Left ventricle myocardium superior (tissue), 1 donor: ENCODE data around the gene BICDL1. TPM values are rescaled to one million over a fixed set of nuclear protein-coding genes. Genes with fewer than 3 reads are reported as not detected.

Source experiments
- ATAC-seq: fragments of 200-7000 bp; cut with Tn5 transposase; one replicate; pipeline ENCODE4 v1.9.1; 2020; ENCODE audit warnings: mild to moderate bottlenecking, moderate library complexity
- DNase-seq: peaks from one replicate; pipeline ENCODE4 v3.0.0-alpha.2; 2020
- intact Hi-C: fragments of 100-400 bp; cut with micrococcal nuclease; formaldehyde crosslinking; loops from one replicate; pipeline ENCODE4 v1.11.0; 2022
- total RNA-seq: library from RNA; stranded (reverse); fragmentation: NEBNext Ultra II Directional; extraction: Animal tissue kit (Norgen Biotek cat#: 25700); gene quantifications from one replicate; pipeline ENCODE4 v1.2.1, GENCODE V29; 2021
- donor health status: DM: no; HTN: yes; CAD: no; lungs with severe emphysema.

The BICDL1 gene
- total RNA-seq, 1 donor from 2014 or later, result 4.7 TPM

DNA sequence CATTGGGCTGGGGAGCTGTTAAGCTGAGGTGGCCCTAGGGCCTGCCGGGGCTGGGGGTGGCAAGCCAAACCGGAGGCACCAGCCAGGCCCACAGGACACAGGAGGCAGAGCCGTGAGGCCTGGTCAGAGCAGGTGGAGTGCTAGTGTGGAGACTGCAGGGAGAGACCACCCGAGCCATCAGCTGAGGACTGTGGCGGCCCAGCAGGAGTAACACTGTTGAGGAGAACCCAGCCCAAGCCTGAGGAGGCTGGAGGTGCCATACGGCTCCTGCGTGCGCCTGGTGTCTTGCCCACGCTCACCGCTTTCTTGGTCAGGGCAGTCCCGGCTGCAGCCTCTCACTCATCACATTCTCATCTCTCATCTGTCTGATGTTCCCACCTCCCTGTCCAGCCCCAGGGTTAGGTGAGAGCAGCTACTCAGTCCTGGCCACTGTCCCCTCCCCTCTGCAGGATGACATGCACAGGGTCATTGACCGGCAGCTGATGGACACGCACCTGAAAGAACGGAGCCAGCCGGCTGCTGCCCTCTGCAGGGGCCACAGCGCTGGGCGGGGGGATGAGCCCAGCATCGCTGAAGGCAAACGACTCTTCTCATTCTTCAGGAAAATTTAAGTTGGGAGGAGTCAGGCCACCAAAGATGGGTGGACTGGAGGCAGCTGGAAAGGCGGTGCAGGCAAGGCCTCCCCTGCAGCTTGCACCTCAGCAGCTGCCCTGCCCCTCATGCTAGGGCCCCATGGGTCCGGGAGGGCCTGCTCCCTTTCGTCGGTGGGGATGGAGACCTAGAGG, 103.7 kb downstream of the BICDL1 start:
- no peak for DNase-seq
- intact Hi-C loops, result no loop called here
- ATAC-seq, result no peak

DNA sequence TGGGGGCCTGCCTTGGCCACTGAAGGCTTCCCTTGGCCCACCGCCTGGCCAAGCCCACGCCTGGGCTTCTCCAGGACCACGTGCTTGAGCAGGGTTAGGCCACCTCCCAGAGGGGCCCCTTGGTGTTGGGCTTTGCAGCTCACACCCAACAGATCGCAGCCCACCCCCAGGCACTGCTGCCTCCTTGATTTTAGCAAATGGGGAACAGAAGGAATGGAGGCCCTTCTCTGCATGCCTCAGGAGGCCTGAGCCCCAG, 104.2 kb downstream of the BICDL1 start:
- intact Hi-C loops, result no loop called here
- ATAC-seq (no peak), DNase-seq (no peak)

DNA sequence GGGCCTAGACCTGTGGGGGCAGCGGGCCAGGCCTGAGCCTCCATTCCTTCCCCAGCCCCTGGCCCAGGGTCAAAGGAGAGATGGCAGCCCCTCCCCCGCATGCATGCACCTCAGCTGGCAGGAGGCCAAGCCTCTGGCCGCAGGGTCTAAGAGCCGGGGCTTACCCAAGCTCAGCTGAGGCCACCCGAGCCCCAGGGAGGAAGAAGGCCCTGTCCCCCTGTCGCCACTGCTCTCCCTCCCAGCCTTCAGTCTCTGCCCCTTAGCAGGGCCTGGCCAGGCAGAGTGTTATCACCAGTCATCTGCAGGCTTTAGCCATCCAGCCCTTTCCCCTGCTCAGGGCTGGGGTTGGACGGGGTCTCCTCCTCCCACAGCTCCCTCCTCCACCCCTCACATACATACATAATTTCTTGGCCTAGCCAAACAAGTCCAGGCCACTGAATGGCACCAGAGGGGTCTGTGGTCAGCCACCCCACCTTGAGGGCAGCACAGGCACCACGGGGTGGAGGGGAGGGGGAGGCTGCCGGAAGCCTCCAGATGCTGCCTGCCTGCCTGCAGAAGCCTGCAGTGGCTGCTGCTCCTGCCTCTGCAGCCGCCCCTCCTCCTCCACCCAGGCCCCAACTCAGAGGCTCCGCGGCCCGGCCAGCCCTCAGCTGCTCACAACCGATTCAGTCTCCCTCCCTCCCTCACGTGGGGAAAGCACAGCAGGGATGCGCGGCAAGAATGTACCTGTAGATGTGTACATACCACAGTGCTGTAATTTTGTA, 104.7 kb downstream of the BICDL1 start:
- intact Hi-C loops, result no loop called here
- ATAC-seq (no peak), DNase-seq (no peak)

DNA sequence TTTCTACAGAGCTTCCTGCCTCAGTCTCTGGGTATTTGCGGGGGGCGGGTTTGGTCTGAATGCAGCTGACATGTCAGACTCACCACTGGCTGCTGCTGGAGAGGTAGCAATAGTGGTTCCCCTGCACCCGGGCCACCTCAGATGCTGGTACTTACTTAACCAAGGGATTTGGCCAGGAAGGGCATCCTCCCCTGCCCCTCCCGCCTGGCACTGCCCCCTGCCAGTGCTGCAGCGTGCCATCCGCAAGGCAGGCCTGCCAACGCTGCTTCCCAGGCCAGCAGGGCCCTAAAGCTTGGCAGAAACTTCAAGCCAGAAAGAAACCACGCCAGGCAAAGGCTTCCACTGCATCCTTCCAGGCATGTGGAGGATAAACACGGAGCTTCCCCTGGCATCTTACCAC, 105.4 kb downstream of the BICDL1 start:
- DNase-seq (peak; percentile 69), ATAC-seq (peak; percentile 49)
- intact Hi-C loops, result no loop called here

DNA sequence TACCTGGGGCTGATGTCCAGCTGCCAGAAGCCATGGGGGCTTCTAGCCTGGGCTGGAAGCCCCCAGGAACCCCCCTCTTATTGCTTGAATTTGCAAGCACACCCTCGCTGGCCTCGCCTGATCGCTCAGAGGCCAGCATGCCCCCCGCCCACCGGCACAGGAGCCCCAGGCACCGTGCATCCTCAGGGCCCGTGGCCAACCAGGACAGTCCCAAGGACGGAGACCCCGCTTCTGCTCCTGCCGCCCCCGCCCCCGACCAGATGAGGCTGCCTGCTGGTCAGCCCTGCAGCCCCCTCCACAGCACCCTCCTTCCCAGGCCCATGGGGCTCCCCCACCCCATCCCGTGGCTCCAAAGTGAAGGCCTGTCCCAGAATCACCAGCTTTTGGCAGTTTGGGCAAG, 106.3 kb downstream of the BICDL1 start:
- DNase-seq (no peak), ATAC-seq (no peak)
- intact Hi-C loops, result no loop called here

DNA sequence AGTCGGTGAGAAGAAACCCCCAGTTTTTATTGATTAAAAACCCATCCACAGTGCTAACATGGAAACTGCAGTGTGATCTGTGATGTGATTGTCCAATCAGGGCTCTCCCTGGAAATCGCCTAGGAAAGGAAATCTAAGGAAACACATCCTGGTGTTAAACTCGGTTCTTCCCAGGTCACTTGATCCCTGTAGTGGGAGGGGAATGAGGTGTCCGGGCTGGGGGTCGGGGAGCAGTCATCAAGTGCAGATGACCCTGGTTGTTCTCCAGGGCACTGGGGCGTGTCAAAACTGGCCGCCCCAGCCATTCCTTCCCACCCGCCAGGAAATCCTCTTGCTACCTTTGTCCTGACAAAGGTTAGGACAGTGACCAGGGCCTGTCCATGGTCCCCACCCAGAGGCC, 106.7 kb downstream of the BICDL1 start:
- intact Hi-C loops, result no loop called here
- DNase-seq, result no peak
- no peak for ATAC-seq

DNA sequence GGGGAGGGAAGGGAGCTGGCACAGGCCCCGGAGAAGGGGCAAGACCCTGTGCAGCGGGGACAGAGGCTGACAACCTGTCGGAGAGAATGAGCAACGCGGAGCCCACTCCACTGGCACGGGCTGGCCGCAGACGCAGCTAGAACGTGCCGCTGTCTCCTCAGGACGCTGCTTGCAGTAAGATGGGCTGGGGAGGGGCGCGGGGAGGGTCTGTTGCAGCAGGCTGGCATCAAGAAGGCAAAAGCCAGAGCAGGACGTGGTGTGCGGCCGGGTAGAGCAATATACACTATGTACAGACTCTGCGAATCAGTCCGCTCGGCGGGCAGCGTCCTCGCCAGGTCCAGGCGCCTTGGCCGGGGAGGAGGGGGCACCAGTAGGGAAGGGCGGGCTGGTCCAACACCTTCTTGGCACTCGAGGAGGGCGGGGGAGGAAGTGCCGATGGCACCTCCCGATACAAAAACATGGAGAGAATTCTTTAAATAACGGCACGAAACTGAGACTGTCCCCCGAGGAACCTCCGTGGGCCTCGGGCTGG, 107.7 kb downstream of the BICDL1 start:
- intact Hi-C loops, result no loop called here
- DNase-seq, result no peak

DNA sequence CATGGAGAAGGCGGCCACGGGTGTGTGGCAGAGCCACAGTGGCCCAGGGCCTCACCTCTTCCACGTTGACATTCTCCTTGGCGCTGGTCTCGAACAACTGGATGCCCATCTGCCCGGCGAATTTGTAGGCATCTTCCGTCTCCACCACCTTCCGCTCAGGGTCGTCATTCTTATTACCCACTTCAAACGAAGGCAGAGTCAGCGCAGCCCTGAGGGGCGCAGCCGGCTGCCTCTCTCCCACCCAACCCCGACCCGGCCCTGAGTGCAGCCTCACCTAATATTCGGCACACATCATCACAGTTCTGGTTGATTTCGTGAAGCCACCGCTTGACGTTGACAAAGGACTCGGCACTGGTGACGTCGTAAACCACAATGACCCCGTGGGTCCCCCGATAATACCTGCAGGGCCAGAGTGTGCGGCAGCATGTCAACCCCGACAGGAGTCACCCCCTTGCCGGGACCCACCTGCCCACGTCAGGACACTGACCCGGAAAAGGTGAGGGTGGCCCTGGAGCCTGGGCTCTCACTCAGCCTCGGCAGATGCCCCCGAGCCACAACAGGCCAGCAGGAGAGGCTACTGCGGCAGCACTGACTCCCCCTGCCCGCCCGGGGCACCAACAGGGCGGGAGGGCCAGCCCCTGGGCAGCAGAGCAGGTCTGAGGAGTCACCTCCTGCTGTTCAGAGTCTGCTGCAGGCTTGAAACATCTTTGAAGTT, 109.9 kb downstream of the BICDL1 start:
- intact Hi-C loops, result no loop called here
- ATAC-seq (no peak), DNase-seq (no peak)

More for the DNA sequence above, 107.7 kb downstream of the BICDL1 start:
- no peak for ATAC-seq

DNA sequence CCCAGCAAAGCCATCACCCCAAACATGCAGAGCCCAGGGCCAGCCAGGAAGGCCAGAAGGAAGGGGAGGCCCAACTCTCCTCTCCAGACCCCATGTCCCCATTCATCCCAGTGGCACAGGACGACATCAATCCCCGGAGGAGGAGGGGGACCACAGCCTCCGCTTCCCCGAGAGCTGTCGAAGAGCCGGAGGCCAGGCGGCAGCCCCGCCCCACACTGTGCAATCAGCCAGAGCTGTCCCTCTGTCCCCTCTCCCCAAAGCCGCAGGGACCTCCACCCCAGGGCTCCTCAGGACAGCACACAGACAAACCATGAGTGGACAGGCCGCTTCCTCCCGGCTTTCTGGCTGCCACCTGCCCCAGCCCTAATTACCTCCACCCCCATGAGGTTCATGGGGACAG, 110.7 kb downstream of the BICDL1 start:
- DNase-seq (no peak), ATAC-seq (no peak)
- intact Hi-C loops, result no loop called here

DNA sequence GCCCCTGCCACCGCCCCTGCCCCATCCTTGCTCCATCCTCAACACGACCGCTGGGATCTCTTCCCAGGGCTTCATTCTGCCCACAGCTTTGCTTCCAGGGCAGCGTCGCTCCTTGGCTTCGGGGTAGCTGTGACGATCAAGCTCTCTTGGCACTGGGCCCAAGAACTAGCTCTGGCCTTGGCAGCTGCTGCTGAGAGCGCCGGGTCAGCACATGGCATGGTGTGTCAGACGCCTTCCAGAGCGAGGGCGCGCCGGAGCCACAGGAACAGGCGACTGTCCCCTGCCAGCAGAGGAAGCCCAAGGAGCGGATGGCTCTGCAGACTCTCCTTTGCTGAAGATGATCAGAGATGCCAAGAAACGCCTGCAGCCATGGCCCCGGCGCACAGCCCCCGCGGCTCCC, 111.6 kb downstream of the BICDL1 start:
- ATAC-seq, result peak; percentile 86
- intact Hi-C loops, result no loop called here
- peak; percentile 86 for DNase-seq

DNA sequence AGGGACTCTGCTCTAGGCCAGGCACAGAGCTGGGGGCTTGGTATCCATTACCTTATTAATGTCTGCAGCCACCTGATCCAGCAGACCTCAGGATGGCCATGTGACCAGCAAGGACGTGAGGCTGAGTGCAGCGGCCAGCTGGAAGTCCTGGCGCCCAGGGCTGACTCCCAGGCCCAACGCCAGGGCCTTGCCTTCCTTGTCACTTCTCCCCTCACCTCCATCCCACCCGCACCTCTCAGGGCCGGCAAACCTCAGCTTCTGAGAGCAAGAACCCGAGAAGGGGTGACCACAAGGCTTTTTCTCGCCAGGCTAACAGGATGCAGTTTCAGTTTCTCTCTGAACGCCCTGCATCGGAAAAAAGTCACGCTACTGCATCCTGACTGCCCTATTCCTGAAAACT, 112.1 kb downstream of the BICDL1 start:
- DNase-seq (peak; percentile 62), ATAC-seq (peak; percentile 68)
- intact Hi-C loops, result no loop called here

DNA sequence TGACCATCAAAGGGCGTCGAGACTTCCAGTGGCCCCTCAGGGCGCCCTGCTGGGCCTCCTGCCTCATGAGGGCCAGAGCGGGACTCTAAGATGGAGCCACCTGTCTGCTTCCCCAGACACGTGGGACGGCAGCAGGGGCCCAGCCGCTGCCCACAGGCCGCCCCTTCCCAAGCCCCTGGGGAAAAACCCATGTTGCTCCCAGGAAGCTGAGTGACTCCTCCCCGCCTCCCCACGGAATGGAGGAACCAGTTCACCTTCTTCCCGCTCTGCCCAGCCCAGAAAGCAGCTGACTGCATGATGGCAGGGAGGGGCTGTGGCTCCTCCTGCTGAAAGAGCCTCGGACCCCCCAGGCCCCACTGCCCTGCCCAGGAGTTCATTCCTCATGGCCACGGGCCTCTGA, 112.6 kb downstream of the BICDL1 start:
- no peak for DNase-seq

DNA sequence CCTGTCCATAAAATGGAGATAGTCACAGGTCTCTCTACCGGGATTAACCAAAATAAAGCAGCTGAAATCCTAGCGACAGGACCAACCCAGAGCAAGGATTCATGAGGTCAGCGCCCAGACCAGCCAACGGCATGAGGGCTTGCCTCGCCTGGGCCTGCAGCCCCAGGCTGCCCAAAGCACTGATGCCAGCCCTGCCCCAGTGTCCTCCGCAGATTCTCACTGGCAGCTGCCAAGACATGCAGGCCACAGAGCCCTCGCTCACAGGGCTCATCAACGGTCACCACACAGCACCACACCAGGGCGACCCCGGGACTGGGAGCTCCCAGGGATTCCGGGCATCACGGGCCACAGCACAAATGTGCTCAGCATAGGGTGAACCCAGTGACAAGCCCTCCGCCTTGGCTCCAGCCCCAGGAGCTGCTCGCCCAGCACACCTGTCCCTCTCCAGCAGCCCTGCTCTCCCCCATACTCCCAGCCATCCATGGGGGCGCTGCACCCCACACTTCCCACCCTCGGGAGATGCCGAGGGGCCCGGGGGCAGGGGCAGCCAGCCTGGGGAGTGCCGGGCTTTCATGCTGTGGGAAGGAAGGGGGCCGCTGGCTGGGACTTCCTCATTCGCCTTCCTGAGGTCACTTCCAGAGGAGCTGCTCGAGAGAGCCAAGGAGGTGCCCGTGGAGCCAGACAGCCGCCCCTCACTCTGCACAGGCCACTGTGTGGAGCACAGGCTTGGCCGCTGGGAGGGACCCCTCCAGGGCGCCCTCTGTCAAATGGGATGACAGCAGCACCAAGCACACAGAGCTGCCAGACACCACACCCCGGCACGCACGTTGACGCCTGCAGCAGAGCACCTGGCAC, 113.4 kb downstream of the BICDL1 start:
- DNase-seq, result no peak
- no peak for ATAC-seq
- intact Hi-C loops, result no loop called here

More for the DNA sequence above, 112.6 kb downstream of the BICDL1 start:
- ATAC-seq, result no peak
- intact Hi-C loops, result no loop called here

DNA sequence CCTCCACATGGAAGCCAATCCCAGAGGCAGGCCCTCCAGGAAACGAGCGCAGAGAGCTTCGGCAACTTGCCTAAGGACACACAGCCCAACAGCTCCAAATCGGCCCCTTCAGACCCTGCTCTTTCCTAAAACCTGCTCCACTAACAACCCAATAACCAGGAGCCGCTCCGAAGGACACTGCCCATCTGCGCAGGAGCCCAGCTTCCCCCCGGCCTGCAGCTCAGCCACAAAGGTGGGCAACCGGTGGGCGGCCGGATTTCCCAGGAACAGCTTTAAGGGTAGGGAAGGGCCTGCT, 114.0 kb downstream of the BICDL1 start:
- no peak for ATAC-seq

DNA sequence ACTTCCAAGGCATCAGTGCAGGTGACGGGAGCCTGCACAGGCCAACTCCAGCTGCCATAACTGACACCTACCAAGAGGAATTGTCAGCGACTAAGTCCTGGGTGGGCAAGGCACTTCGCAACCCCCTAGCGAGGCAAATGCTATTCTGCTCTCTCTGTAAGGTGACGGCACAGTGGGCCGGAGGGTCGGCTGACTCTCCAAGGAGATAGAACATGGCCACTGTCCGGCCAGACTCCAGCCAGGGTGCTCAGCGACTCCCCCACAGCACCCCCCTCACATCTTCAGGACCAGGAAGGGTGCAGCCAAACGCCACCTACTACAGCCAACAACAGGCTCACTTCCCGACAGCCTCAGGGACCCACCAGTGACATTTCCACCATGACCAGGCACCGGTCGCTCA, 114.3 kb downstream of the BICDL1 start:
- no peak for ATAC-seq
- intact Hi-C loops, result no loop called here
- no peak for DNase-seq

More for the DNA sequence above, 114.0 kb downstream of the BICDL1 start:
- DNase-seq, result no peak
- intact Hi-C loops, result no loop called here

DNA sequence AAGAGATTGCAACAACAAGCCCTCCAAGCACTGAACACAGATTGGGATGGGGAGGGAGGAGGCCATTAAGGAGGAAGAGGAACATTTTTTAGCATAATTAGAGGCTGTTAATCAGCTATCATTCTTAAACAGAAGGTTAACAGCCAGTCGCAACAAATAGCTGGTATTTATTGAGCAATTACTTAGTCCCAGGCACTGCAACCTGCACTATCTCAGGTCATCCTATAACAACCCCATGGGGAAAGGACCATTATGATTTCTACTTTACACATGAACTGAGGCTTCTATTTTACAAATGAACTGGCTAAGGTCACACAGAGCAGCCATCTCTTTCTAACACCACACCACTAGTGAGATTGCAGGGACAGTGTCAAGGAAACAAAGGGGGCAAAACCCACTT, 117.1 kb downstream of the BICDL1 start:
- intact Hi-C loops, result no loop called here
- DNase-seq (no peak), ATAC-seq (no peak)

DNA sequence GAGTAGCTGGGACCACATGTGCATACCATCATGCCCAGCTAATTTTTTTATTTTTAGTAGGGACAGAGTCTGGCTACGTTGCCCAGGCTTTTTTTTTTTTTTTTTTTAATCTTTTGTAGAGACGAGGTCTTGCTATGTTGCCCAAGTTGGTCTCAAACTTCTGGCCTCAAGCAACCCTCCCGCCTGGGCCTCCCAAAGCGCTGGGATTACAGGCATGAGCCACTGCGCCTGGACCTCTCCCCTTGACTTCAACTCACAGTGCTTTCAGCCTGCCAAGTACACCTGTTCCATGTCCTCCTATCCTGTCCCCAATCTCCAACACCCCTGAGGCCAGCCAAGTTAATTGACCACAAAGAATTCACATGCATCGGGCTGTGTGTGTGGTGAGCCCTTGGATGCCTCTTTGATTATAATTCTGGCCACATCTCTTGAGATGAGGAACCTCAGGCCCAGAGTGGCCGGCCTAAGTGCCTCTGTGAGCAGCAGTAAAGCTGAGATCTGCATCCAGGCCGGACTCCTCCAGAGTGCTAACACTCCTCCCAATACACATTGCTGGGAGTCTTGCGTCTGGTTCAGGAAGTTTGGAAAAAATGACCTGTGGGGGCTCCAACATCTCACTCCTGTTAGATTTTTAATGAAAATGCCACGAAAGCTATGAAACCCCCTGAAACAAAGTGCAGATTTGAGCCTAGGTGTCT, 120.7 kb downstream of the BICDL1 start:
- intact Hi-C loops, result no loop called here
- DNase-seq (no peak), ATAC-seq (no peak)

DNA sequence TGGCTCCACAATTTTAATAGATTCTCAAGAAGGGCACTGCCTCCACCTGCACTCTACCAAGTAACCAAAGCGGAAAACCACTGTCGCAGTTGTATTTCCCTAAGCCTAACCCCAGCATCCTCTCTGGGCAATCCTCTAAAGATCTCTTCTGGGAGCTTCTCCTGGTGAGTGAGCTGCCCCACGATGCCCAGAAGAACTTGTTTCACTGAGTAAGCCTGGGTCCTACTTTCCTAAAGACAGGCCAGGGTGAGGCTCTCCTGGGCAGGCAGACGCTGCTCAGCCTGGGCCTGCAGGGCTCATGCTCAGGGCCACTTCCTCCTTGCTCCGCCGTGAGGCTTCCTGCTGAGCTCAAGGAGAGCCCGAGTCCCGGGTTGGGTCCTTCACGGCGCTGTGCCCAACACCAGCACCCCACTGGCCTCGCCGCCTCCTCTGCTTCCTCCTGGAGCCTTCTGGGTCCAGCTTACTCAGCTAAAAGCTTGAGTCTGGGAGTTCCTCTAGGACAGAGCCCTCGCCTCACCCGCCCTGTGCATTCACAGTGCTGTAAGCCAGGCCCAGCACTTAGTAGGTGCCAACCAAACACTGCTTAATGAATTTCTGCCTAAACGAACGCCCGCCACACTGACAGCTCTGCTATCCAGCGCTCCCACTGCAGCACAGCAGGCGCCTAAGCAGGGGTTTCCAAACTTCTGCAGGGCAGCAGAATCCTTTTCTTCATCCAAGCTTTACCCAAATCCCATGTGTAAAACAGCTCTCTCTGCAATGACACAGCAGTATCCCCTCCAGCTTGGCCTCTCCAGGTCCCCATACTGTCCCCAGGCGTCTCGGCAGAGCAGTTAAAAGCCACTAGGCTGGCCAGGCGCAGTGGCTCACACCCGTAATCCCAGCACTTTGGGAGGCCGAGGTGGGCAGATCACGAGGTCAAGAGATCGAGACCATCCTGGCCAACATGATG, 121.8 kb downstream of the BICDL1 start:
- intact Hi-C loops, result no loop called here
- DNase-seq (peak; percentile 79), ATAC-seq (peak; percentile 76)
